Measurements from ENCODE around the gene SFMBT2.

DNA sequence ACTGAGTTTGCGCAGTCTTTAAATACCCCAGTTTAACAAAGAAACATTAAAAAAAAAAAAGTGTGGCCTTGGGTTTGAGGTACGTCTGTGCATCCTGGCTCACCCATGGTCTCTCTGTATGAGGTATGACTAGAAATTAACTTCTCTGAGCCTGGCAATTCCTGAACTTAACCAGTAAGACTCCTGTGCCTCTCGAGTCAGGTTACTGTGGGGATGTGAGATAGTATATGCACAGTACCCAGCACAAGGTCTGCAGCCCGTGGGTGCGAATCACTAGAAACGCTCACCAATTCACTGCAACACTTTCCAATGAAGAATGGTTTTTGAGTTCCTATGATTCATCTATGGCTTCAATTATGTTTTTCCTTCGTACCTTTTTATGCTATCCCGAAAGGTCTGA lies 149.9 kb downstream of the SFMBT2 start:
- TF ChIP-seq, protein P1, sequence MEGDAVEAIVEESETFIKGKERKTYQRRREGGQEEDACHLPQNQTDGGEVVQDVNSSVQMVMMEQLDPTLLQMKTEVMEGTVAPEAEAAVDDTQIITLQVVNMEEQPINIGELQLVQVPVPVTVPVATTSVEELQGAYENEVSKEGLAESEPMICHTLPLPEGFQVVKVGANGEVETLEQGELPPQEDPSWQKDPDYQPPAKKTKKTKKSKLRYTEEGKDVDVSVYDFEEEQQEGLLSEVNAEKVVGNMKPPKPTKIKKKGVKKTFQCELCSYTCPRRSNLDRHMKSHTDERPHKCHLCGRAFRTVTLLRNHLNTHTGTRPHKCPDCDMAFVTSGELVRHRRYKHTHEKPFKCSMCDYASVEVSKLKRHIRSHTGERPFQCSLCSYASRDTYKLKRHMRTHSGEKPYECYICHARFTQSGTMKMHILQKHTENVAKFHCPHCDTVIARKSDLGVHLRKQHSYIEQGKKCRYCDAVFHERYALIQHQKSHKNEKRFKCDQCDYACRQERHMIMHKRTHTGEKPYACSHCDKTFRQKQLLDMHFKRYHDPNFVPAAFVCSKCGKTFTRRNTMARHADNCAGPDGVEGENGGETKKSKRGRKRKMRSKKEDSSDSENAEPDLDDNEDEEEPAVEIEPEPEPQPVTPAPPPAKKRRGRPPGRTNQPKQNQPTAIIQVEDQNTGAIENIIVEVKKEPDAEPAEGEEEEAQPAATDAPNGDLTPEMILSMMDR (IDR thresholded peaks at IDR 0.05) = no peak
- no peak for TF ChIP-seq POLR2A (IDR thresholded peaks at IDR 0.05)
- TF ChIP-seq EP300 (IDR thresholded peaks at IDR 0.05) = no peak

Data from suprapubic skin (tissue), 3 donors.